ENCODE results near the gene NOL7. TPM values are rescaled to one million over a fixed set of nuclear protein-coding genes. Genes with fewer than 3 reads are reported as not detected.

Gene NOL7
- total RNA-seq, 1 donor from 2014 or later = 67.5 TPM

- Mint-ChIP-seq H3K4me1 (peaks cover 43% of the 10 kb centered on the region), H3K27me3 (no peaks in the 10 kb centered on the region), H3K4me3 (peak overlapping the region; percentile 98), H3K27ac (peak overlapping the region; percentile 94), H3K9me3 (no peaks in the 10 kb centered on the region), H3K36me3 (ENCODE audit: low read depth) (peaks cover 55% of the 10 kb centered on the region)
- ATAC-seq (ENCODE audit: low read depth) = peak; percentile 11
- DNase-seq = peak; percentile 31
- TF ChIP-seq CTCF (IDR thresholded peaks at IDR 0.05) = no peak
- ChIA-PET POLR2A (interaction anchor here (0.6 to 5.6 kb wide), 26 partner anchors 9 to 354 kb away, joined by 3 to 84 read pairs (median 7); partner anchors contain the start of genes GFOD1, MCUR1, RANBP9 and SIRT5), CTCF (interaction anchor here (0.8 to 2.7 kb wide), 18 partner anchors 9 to 420 kb away, joined by 3 to 23 read pairs (median 4); partner anchors contain the start of genes GFOD1, MCUR1, RANBP9 and SIRT5)
- intact Hi-C loops (cut with micrococcal nuclease) = loop anchor here (1.0 to 5.0 kb wide), 12 partner anchors 41 to 1632 kb away; partner anchors contain the start of genes GFOD1, JARID2, MCUR1 and SIRT5
Observed at GRCh38 chr6:13615792-13616120, 621 bp downstream of the NOL7 start.

DNA sequence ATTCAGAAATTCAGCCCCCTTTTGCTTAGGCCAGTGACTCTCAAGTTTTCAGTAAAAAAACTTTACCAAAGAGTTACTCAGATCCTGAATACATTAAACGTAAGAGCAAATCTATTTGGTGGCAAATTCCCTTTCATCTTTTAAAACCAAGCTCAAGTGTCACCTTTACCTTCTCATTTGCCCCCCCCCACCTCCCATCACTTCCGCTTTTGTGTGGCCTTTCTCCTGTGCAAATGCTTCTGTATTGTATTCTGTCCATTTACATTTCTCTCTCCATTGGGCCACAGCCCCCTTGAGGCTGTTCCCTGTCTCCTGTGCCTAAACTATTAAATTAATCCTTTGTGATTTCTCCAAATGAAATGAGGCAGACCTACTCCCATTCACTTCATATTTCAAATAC is 1.9 kb downstream of the NOL7 start:
- H3K27ac Mint-ChIP-seq = peak overlapping the region; percentile 7
- CTCF ChIA-PET = interaction anchor here (2.7 kb wide), 1 partner anchor 42 kb away, joined by 23 read pairs; the partner anchor contains the start of gene SIRT5
- peak overlapping the region; percentile 58 for H3K4me3 Mint-ChIP-seq
- no peak for ATAC-seq (ENCODE audit: low read depth)
- TF ChIP-seq CTCF (IDR thresholded peaks at IDR 0.05) = no peak
- intact Hi-C loops (cut with micrococcal nuclease) = loop anchor here (5.0 kb wide), 2 partner anchors 150 to 1630 kb away; partner anchors contain the start of gene JARID2
- peaks cover 37% of the 10 kb centered on the region for H3K4me1 Mint-ChIP-seq
- no peaks in the 10 kb centered on the region for H3K27me3 Mint-ChIP-seq
- no peak for DNase-seq
- POLR2A ChIA-PET = interaction anchor here (0.6 to 5.6 kb wide), 4 partner anchors 42 to 261 kb away, joined by 4 to 84 read pairs (median 36); partner anchors contain the start of genes GFOD1 and SIRT5
- H3K36me3 Mint-ChIP-seq (ENCODE audit: low read depth) = peaks cover 63% of the 10 kb centered on the region
- H3K9me3 Mint-ChIP-seq = no peaks in the 10 kb centered on the region

DNA sequence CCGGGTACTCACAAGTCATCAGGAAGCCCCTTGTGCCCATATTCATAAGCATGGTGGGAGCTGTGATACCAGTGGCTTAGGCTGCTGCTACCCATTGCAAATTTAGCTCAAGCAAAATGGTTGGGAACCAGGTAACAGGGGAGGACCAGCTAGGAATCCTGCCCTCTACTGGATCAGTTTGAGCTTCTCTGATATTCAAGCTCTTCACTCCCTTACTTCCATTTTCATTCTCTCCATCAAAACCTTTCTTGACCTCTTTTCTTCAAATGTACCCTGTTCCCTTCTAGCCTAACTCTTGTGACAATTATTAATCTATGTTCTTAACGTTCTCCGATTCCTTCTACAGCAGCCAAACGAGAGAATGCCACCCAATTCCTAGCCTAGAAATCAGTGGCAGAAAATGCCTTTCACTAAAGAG is 9.7 kb downstream of the NOL7 start:
- Mint-ChIP-seq H3K27me3 (no peaks in the 10 kb centered on the region), H3K27ac (peak overlapping the region; percentile 51), H3K4me1 (peaks cover 5% of the 10 kb centered on the region), H3K36me3 (ENCODE audit: low read depth) (peaks cover 80% of the 10 kb centered on the region), H3K4me3 (no peak overlapping the region), H3K9me3 (no peaks in the 10 kb centered on the region)
- TF ChIP-seq CTCF (IDR thresholded peaks at IDR 0.05) = no peak
- ChIA-PET CTCF (interaction anchor here (0.6 to 2.0 kb wide), 7 partner anchors 9 to 718 kb away, joined by 3 to 14 read pairs (median 4); partner anchors contain the start of genes NOL7 and SIRT5), POLR2A (interaction anchor here (1.1 to 1.9 kb wide), 2 partner anchors 9 to 50 kb away, joined by 6 to 12 read pairs; partner anchors contain the start of genes NOL7 and SIRT5)
- no peak for DNase-seq
- peak; percentile 71 for ATAC-seq (ENCODE audit: low read depth)
- intact Hi-C loops (cut with micrococcal nuclease) = loop anchor here (2.0 kb wide), 2 partner anchors 242 to 288 kb away; no protein-coding TSS in a partner anchor

- CTCF ChIA-PET = interaction anchor here (0.8 kb wide), 1 partner anchor 55 kb away, joined by 3 read pairs; the partner anchor contains the start of gene SIRT5
- Mint-ChIP-seq H3K36me3 (ENCODE audit: low read depth) (peaks cover 71% of the 10 kb centered on the region), H3K4me1 (peaks cover 8% of the 10 kb centered on the region), H3K27me3 (no peaks in the 10 kb centered on the region), H3K4me3 (no peak overlapping the region), H3K9me3 (no peaks in the 10 kb centered on the region), H3K27ac (peak overlapping the region; percentile 20)
- DNase-seq = no peak
- TF ChIP-seq CTCF (IDR thresholded peaks at IDR 0.05) = no peak
- POLR2A ChIA-PET = interaction anchor here (0.7 kb wide), 2 partner anchors 19 to 381 kb away, joined by 4 to 5 read pairs; no protein-coding TSS in a partner anchor
- intact Hi-C loops (cut with micrococcal nuclease) = no loop called here
- ATAC-seq (ENCODE audit: low read depth) = no peak
Observed at GRCh38 chr6:13629459-13630116, 14.5 kb downstream of the NOL7 start.

GRCh38 chr6:13630499-13630898 is 15.4 kb downstream of the NOL7 start:
- intact Hi-C loops (cut with micrococcal nuclease) = no loop called here
- peaks cover 8% of the 10 kb centered on the region for H3K4me1 Mint-ChIP-seq
- peaks cover 73% of the 10 kb centered on the region for H3K36me3 Mint-ChIP-seq (ENCODE audit: low read depth)
- ChIA-PET CTCF (no interaction called here), POLR2A (interaction anchor here (0.7 to 0.9 kb wide), 3 partner anchors 15 to 382 kb away, joined by 4 to 5 read pairs (median 5); partner anchors contain the start of gene NOL7)
- H3K4me3 Mint-ChIP-seq = no peak overlapping the region
- H3K27ac Mint-ChIP-seq = no peak overlapping the region
- ATAC-seq (ENCODE audit: low read depth) (no peak), DNase-seq (no peak)
- no peak for TF ChIP-seq CTCF (IDR thresholded peaks at IDR 0.05)
- H3K27me3 Mint-ChIP-seq = no peaks in the 10 kb centered on the region
- H3K9me3 Mint-ChIP-seq = no peaks in the 10 kb centered on the region
